Heart right ventricle (tissue), 16 donors: ENCODE measurements around the gene GPX7. TPM values are rescaled to one million over a fixed set of nuclear protein-coding genes. Genes with fewer than 3 reads are reported as not detected.

Experiments used
- ATAC-seq, 8 donors: fragments of 200-7000 bp; cut with Tn5 transposase; one replicate each; pipeline ENCODE4 v1.9.1; 2020; ENCODE audit warnings: mild to moderate bottlenecking in 8 of 8, moderate library complexity in 8 of 8, moderate number of reproducible peaks in 1 of 8
- DNase-seq, 2 donors: peaks; one replicate each; pipeline ENCODE4 v3.0.0-alpha.2; 2020
- H3K27ac ChIP-seq, 10 donors: fragments of 200-600 bp; sonication (generic) in 2 of 10; one replicate each; pipeline versions ENCODE4 v1.5.0 to v1.8.0; 2020 to 2022; ENCODE audit warnings: mild to moderate bottlenecking in 3 of 10
- H3K27me3 ChIP-seq, 7 donors: fragments of 200-600 bp; one replicate each; pipeline ENCODE4 v1.8.0; 2021 to 2022; ENCODE audit warnings: mild to moderate bottlenecking in 2 of 7
- H3K36me3 ChIP-seq, 9 donors: fragments of 200-600 bp; sonication (generic) in 1 of 9; one replicate each; pipeline versions ENCODE4 v1.5.0 to v1.8.0; 2020 to 2022; ENCODE audit warnings: mild to moderate bottlenecking in 2 of 9
- H3K4me1 ChIP-seq, 9 donors: fragments of 200-600 bp; sonication (generic) in 1 of 9; one replicate each; pipeline versions ENCODE4 v1.5.0 to v1.8.0; 2020 to 2022; ENCODE audit warnings: mild to moderate bottlenecking in 4 of 9
- H3K4me3 ChIP-seq, 10 donors: fragments of 200-600 bp; sonication (generic) in 2 of 10; one replicate each; pipeline versions ENCODE4 v1.5.0 to v1.8.0; 2020 to 2022; ENCODE audit warnings: mild to moderate bottlenecking in 7 of 10, moderate library complexity in 2 of 10
- H3K9me3 ChIP-seq, 11 donors: fragments of 200-600 bp in 10 of 11; sonication (generic) in 2 of 11; one replicate each; pipeline versions ENCODE4 v1.5.0 to v1.8.0; 2013 to 2022; ENCODE audit warnings: mild to moderate bottlenecking in 2 of 11, control low read depth in 1 of 11, moderate library complexity in 1 of 11
- WGBS, 2 donors: extraction: QIAGEN DNeasy Blood & Tissue Kit; methylation state at CpG; one replicate each; pipeline ENCODE4 v1.1.7; 2013; ENCODE audit warnings: inconsistent platforms in 1 of 2; 5-methylcytosine and 5-hydroxymethylcytosine counted together
- intact Hi-C, 10 donors: fragments of 100-400 bp; cut with DNase I; formaldehyde crosslinking; loops; one replicate each; pipeline versions ENCODE4 v1.11.1 to v1.14.2; 2022
- long read RNA-seq, 3 donors: library from polyadenylated mRNA; unstranded; transcript quantifications; one replicate each; pipeline ENCODE4 v2.0.0, GENCODE V29; 2020 to 2021
- polyA plus RNA-seq, 2 donors: library from polyadenylated mRNA; stranded (reverse); fragments of 200-250 nt; gene quantifications; one replicate each; pipeline ENCODE4 v1.2.3, GENCODE V29; 2013
- total RNA-seq, 10 donors: library from RNA; stranded (reverse); fragmentation: NEBNext Ultra II Directional in 3 of 10; extraction: Animal tissue kit (Norgen Biotek cat#: 25700) in 3 of 10; gene quantifications; one replicate each; pipeline versions ENCODE4 v1.2.1 to v1.2.4, GENCODE V29; 2021 to 2023
- TF ChIP-seq, protein P1 (sequence below), 9 donors: fragments of 200-600 bp; sonication (generic) in 2 of 9; IDR thresholded peaks; one replicate each; pipeline versions ENCODE4 v1.5.0 to v1.8.0; 2021 to 2022; ENCODE audit warnings: antibody characterized with exemption in 9 of 9, mild to moderate bottlenecking in 5 of 9, moderate library complexity in 1 of 9
- donor health status: Arrhythmogenic right ventricular cardiomyopathy.
- donor health status: ischemic (EF 13 %, LVEDD 7.1; RV severe dilation, severe dysfunction).
- donor health status: healthy with polysubstance abuse.
- donor health status: DM: no; HTN: yes; CAD: no.
- donor health status: DM: no; HTN: no; CAD: no.
- donor health status: ischemic (EF 25% LVEDD 6.9; RV normal size, moderate dysfunction).
- donor health status: ischemic (EF 25% LVEDD 5.7; RV mildly dilated, moderate dysfunction).
- donor health status: healthy.
- donor health status: DM: yes; HTN: yes; CAD: no.
- donor health status: Ischemic cardiomyopathy.
- donor health status: ischemic (EF 35%, LVEDD 5.7; RV mildly dilated, moderate dysfunction).
- donor health status: nonischemic (EF 11% LVEDD 7.7; RV severe dilation, severe dysfunction).
- donor health status: DM: yes; HTN: yes; CAD: no.
- donor health status: PGD.
- donor health status: ischemic (EF 29% LVEDD 5.4; RV normal size, mild dysfunction).
- donor health status: nonischemic (EF 23%, LVEDD 6.1; RV moderate dilation, normal function).

The GPX7 gene
- total RNA-seq = 10 to 100 TPM in 1 of 10 donors, 1 to 10 TPM in 9; 3.3 to 14.6 (median 6.5) TPM
- 10 to 100 TPM in 1 of 2 donors, 1 to 10 TPM in 1; 7.5 to 22.9 TPM for polyA plus RNA-seq
- long read RNA-seq, donor 1, transcript GPX7-201 (3 exons, 1,228 nt) = major isoform, 7 of 10 reads
- long read RNA-seq, donor 1, partial matches to known transcripts = 1 of 10 reads
- long read RNA-seq, donor 1, other reads (novel, unspliced or antisense) = 2 of 10 reads
- long read RNA-seq, donor 2, partial matches to known transcripts = 0 of 2 reads
- long read RNA-seq, donor 2, other reads (novel, unspliced or antisense) = 0 of 2 reads
- long read RNA-seq, donor 3, partial matches to known transcripts = 0 of 3 reads
- long read RNA-seq, donor 3, other reads (novel, unspliced or antisense) = 1 of 3 reads

DNA sequence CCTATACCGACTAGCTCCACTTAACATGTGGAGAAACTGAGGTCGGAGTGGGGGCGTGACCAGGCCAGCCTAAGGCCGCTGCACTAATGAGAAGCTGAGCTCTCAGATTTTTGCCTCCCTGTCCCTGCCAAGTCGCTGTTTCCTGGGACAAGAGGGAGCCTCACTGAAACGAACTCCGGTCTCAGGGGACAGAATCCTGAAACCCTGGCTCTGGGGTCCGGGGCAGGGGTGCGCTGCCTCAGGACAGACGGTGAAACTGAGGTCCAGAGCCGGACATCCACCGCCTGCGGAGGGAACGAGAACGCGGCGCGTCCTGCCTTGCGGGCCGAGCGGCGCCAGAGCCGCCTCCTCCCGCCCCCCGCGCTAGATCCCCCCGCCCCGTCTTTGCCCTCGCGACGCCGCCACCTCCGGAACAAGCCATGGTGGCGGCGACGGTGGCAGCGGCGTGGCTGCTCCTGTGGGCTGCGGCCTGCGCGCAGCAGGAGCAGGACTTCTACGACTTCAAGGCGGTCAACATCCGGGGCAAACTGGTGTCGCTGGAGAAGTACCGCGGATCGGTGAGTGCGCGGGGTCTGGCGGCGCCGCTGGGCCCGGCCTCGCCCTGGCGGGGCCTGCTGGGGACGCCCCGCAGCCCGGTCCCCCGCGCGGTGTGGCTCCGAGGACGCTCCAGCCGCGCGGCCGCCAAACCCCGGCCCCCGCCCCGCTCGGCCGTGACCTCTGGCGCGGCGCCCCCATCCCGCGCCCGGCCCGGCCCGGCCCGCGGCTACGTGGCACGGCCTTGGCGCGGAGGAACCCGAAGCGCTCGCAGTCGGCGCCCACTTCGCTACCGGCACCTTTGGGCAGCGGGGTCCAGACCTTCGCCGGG lies at the start of gene GPX7:
TSS of gene GPX7 (plus strand) at position 381 of the 865 bp plus-strand sequence. CDS start at position 420, 39 bp downstream.
- peaks cover 0 to 15% (median 8%) of the 10 kb centered on the region in 9 donors for H3K36me3 ChIP-seq
- WGBS, 2 donors = 1 to 2% methylated on average over 77 to 97 of the region's 97 CpGs
- DNase-seq = peak; percentile 39 to 49
- H3K4me3 ChIP-seq = peak within 1 kb of the TSS; percentile 44 to 69 (median 60)
- no peaks in the 10 kb centered on the region for H3K27me3 ChIP-seq
- no peaks in the 10 kb centered on the region for H3K9me3 ChIP-seq
- peaks cover 3 to 42% (median 27%) of the 10 kb centered on the region in 9 donors for H3K4me1 ChIP-seq
- peak; percentile 57 to 83 (median 71) for ATAC-seq
- TF ChIP-seq, protein P1, sequence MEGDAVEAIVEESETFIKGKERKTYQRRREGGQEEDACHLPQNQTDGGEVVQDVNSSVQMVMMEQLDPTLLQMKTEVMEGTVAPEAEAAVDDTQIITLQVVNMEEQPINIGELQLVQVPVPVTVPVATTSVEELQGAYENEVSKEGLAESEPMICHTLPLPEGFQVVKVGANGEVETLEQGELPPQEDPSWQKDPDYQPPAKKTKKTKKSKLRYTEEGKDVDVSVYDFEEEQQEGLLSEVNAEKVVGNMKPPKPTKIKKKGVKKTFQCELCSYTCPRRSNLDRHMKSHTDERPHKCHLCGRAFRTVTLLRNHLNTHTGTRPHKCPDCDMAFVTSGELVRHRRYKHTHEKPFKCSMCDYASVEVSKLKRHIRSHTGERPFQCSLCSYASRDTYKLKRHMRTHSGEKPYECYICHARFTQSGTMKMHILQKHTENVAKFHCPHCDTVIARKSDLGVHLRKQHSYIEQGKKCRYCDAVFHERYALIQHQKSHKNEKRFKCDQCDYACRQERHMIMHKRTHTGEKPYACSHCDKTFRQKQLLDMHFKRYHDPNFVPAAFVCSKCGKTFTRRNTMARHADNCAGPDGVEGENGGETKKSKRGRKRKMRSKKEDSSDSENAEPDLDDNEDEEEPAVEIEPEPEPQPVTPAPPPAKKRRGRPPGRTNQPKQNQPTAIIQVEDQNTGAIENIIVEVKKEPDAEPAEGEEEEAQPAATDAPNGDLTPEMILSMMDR (IDR thresholded peaks at IDR 0.05) = no peak
- peak within 1 kb of the TSS; percentile 70 to 92 (median 84) for H3K27ac ChIP-seq
- intact Hi-C loops = loop anchor here in 5 of 10 donors (2.0 to 5.0 kb wide), 3 partner anchors 37 to 50 kb away; partner anchors contain the start of gene TUT4 (in 5 of the 5)

DNA sequence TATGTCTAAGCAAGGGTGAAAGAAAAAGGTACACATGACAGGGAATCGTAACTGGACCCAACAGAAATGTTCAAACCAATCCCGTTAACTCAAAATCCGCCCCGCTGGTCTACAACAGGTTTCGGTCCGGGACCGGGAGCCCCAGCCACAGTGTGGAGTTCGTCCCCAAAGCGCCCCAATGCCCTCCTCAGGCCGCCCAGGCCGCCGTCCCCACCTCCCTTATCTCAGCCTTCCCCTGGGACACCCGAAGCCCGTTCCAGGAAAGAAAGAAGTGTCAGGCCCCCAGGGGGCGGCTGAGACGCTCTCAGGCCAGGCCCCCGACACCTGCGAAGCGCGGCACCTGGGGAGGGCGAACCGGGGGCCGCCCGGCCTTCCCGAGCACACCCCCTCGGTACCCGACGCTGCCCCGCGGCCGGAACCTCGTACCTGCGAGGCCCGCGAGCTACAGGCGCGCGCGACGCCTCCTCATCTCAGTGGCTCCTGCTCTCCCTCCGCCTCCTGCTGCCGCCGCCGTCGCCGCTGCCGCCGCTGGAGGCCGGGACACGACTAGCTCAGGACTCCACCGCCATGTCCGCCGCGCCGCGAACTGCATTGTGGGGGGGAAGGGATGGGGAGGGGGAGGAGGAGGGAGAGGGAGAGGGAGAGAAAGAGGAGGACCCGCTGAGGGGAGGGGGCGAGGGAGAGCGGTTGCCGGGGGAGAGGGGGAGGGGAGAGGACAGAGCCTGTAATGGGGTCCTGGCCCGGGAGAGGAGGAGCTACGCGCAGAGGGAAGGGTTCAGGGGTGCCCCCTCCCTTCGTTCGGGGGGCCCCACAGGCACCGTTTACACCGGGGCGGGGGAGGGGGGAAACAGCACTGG lies 49.4 kb upstream of the GPX7 start, which contains the start of gene TUT4:
TSS of gene TUT4 (minus strand) at position 588 of the 857 bp plus-strand sequence. CDS start 26,812 bp downstream, outside the sequence.
- no peaks in the 10 kb centered on the region for H3K9me3 ChIP-seq
- no peaks in the 10 kb centered on the region for H3K36me3 ChIP-seq
- peak within 1 kb of the TSS; percentile 67 to 94 (median 89) for H3K27ac ChIP-seq
- intact Hi-C loops = loop anchor here in 5 of 10 donors (2.0 to 10.0 kb wide), 5 partner anchors 50 to 135 kb away; partner anchors contain the start of genes GPX7 (in 5 of the 5) and SHISAL2A (in 1 of the 5)
- TF ChIP-seq, protein P1 (IDR thresholded peaks at IDR 0.05) = peak in 3 of 9 donors; percentile 21 to 24 (median 23)
- 1% methylated on average over 60 to 68 of the region's 68 CpGs for WGBS, 2 donors
- peak; percentile 88 to 96 (median 92) for ATAC-seq
- H3K4me1 ChIP-seq = peaks cover 0 to 37% (median 27%) of the 10 kb centered on the region in 9 donors
- H3K27me3 ChIP-seq = no peaks in the 10 kb centered on the region
- H3K4me3 ChIP-seq = peak within 1 kb of the TSS; percentile 87 to 99 (median 96)
- DNase-seq = peak; percentile 81 to 86

DNA sequence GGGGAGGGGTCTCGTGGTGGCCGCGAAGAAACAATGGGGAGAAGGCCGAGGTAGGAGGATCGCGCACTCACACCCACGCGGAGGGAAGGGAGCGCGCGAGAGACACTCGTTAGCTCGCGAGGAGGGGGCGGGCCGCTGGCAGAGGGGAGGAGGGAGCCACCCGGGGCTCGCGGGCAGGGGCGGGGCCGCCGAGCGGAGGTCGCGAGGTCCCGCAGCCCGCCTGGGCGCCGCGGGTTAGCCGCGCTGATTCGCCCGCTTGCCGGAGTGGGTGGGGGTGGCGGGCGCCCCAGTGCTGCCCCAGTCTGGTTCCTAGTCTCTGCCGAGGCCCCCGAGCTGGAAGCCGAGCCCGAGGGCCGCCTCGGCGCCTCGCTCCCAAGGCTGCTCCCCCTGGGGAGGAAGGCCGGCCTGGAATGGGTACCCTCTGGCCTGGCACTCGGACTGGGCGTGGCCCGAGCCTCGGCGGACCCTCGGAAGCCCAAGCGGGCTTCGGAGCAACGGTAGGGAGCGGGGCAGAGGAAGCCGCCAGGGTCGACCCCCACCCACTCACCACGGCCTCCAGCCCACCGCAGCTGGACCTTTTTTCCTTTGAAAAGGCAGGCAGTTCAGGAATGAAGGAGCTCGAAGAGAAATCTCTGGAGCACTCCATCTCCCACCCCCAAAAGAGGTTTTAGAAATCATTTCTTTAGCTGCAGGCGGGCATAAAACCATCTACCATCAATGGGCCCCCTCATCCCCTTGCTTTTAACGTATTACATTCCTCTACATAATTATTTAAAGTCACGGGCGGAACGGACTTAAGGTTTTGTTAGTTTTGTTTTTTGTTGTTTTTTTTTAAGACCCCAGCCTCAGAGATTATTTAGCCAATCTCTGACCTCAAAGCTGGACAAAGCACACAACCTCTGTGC lies 48.6 kb upstream of the GPX7 start:
- DNase-seq (peak; percentile 85 to 86), ATAC-seq (peak; percentile 91 to 96 (median 95))
- 3 to 4% methylated on average over 54 to 66 of the region's 66 CpGs for WGBS, 2 donors
- Histone ChIP-seq H3K36me3 (no peaks in the 10 kb centered on the region), H3K4me1 (peaks cover 0 to 37% (median 27%) of the 10 kb centered on the region in 9 donors), H3K9me3 (no peaks in the 10 kb centered on the region), H3K27me3 (no peaks in the 10 kb centered on the region), H3K27ac (peak overlapping the region; percentile 67 to 94 (median 89)), H3K4me3 (peak overlapping the region; percentile 87 to 99 (median 96))
- TF ChIP-seq, protein P1 (IDR thresholded peaks at IDR 0.05) = no peak
- intact Hi-C loops = loop anchor here in 5 of 10 donors (2.0 to 10.0 kb wide), 5 partner anchors 49 to 134 kb away; partner anchors contain the start of genes GPX7 (in 5 of the 5) and SHISAL2A (in 1 of the 5)
